Caki2 (cell line): ENCODE results near the gene GMNN. TPM values are rescaled to one million over a fixed set of nuclear protein-coding genes. Genes with fewer than 3 reads are reported as not detected.

Experiments used
- DNase-seq: peaks from one replicate; pipeline ENCODE4 v3.0.0-alpha.2; 2015; ENCODE audit warnings: low read depth
- in situ Hi-C: cut with HindIII; loops from 2 replicates; pipeline ENCODE4 v1.10.0; 2016; ENCODE audit warnings: low sequenced_read_pairs, low pct_unique_long_range_greater_than_20kb, mixed read lengths
- total RNA-seq: library from RNA; depleted of rRNA; stranded (reverse); fragments of >200 nt; shearing (Covaris generic); gene quantifications from 2 replicates; pipeline ENCODE4 v1.2.3, GENCODE V29; 2014; ENCODE audit warnings: low replicate concordance

GMNN gene
- total RNA-seq, 1 experiment from 2014 or later: 134 TPM

GRCh38 chr6:24795106-24795505 lies 20.4 kb downstream of the GMNN start:
- DNase-seq: no peak
- in situ Hi-C loops: no loop called here

- no peak for DNase-seq
- in situ Hi-C loops: no loop called here
Observed at GRCh38 chr6:24796616-24797290, 22.0 kb downstream of the GMNN start.

- in situ Hi-C loops: no loop called here
- DNase-seq: no peak
Observed at GRCh38 chr6:24797596-24798216, 23.0 kb downstream of the GMNN start.

DNA sequence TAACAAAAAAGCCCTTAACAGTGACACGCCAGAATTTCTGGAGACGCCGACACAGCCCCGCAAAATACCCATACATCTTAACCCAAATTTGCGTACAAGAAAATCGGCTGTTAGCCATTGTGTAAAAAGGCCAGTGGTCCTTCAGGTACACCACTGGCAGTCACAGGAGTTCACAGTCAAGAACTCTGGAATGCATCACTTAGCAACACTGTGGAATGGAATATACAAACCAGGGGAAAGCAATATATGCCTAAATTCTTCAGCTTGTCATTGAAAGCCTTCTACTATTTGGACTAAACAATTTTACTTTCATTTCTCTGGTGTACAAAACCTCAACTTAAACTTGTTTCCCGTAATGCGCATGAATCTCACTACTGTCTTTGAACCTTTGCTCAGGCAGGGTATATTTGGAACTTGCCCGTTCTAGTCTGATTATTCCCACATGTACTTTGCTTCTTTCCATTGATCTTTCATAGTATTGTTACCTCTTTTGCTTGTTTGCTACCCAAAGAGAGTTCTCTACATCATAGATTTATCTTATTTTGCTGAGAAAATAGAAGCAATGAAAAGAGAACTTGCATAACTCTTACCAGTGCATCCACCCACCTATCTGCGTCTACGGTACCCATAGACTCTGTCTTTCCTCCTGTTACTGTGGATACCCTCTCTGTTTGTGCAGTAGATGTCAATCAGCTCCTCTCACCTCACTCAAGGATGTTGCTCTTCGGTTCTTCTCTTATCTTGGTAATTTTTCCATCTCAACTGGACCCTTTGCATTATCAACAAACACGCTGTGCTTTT lies 24.2 kb downstream of the GMNN start, which contains the start of gene ARMH2:
Gene ARMH2, minus strand, starts transcription at position 178 of the 801 bp plus-strand sequence. Its CDS starts 60 bp downstream, at position 118.
- no peak for DNase-seq
- in situ Hi-C loops: no loop called here

- no peak for DNase-seq
- in situ Hi-C loops: no loop called here
Observed at GRCh38 chr6:24799541-24799915, 24.8 kb downstream of the GMNN start.

- in situ Hi-C loops: no loop called here
- peak; percentile 23 for DNase-seq
Observed at GRCh38 chr6:24802271-24803059, 27.7 kb downstream of the GMNN start.

- in situ Hi-C loops: no loop called here
- DNase-seq: no peak
Observed at GRCh38 chr6:24807584-24807983, 32.8 kb downstream of the GMNN start.

GRCh38 chr6:24809728-24810127 lies 35.0 kb downstream of the GMNN start:
- in situ Hi-C loops: no loop called here
- DNase-seq: no peak

DNA sequence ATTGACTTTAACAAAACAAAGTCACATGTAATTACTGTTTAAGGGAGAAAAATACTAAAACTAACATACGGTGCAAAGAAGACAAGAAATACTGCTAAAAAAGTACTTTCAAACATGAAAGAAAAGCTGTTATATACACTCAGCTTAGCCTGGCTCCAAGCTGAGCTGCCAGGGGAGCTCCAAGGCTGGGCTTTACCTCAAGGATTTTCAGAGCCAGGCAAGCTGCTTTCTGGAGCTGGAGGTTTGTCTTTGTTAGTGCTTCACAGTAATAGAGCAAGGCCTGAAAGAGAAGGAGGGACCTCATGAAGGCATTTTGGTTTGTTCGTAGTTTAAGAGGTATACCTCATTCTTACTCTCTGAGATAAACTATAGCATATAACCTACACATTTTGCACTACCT lies 43.6 kb downstream of the GMNN start:
- no peak for DNase-seq
- in situ Hi-C loops: no loop called here

DNA sequence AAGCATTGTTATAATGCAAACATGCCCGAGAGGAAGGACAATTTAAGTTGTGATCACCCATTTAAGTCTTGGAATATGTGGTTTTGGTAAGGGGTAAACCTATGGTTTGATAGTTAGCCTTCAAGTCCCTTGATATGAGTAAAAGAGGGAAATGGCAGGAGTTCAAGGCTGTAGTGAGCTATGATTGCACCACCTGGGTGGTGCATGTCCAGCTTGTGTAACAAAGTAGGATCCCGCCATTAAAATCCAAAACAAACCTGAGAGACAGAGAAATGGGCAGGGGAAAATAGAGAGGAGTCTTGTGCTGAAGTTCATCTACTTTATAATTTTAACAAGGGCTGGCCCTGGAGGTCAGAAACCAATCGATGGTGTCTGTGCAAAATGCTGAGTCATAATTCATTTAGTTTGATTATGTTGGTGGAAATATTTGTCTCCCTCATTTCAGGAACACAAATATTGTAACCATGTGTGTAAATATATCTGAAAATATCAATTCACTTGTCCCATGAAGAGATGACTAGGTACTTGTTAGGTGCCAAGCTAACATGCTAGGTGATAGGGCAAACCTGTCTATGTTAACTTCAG lies 47.2 kb downstream of the GMNN start:
- in situ Hi-C loops: no loop called here
- no peak for DNase-seq

GRCh38 chr6:24822696-24823095 lies 48.0 kb downstream of the GMNN start:
- in situ Hi-C loops: no loop called here
- peak; percentile 18 for DNase-seq

- no peak for DNase-seq
Observed at GRCh38 chr6:24823185-24823584, 48.4 kb downstream of the GMNN start.

GRCh38 chr6:24824142-24824938 lies 49.6 kb downstream of the GMNN start:
- in situ Hi-C loops: no loop called here
- DNase-seq: no peak

More at GRCh38 chr6:24823185-24823584, 48.4 kb downstream of the GMNN start:
- in situ Hi-C loops: no loop called here

DNA sequence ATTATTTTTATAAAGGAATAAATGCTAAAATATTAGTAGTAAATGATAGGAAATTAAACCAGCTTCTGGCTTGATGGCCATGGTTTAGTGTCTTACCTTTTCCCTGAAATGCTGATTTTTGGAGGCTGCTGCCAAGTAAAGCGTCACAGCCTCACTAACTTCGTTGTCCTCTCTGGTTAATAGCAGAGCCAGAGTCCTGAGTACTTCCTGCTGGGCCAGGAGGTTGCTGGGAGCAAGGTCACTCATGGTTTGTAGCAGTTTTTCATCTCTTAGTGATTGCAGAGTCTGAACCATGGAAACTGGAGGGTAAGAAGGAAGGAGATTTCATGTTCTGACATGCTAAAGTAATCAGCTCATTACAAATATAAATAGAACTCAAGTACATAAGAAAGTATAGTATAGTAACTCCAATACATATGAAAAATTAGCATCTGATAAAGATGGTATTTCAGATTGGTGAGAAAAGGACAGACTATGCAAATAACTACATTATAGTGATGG lies 50.4 kb downstream of the GMNN start:
- in situ Hi-C loops: no loop called here
- DNase-seq: no peak

DNA sequence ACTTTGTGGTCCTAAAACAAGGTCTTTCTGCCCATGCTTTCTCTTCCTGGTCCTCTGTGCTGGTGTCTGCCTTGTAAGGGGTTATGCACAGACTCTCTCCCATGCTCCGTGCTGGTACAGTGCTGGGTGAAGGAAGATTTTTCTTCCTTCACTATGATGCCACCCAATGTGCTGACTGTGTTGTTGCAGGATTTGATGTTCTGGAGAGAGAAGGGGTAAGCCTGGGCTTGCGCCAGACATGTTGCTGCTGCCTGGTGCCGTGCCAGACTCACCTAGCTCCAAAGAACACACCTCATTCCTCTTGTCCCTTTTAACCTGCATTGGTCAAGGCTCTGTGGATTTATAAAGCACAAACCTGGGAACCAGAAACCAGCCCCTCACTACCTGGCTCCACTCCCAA lies 52.4 kb downstream of the GMNN start:
- DNase-seq: peak; percentile 20
- in situ Hi-C loops: no loop called here

- in situ Hi-C loops: no loop called here
- no peak for DNase-seq
Observed at GRCh38 chr6:24827970-24828369, 53.2 kb downstream of the GMNN start.

DNA sequence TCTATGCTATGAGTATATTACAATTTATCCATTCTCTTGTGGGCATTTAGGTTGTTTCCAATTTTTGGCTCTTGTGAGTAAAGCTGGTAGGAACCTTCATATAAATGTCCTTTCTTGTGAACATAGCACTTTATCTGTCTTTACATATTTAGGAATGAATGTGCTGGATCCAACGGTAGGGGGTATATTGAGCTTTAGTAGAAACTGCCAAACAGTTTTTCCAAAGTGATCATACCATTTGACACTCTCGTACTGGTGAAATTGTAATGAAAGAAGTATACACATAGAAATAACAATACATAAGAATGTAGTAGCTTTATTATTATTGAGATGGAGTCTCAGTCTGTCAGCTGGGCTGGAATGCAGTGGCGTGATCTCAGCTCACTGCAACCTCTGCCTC lies 54.9 kb downstream of the GMNN start:
- DNase-seq: no peak
- in situ Hi-C loops: no loop called here
